HL-60/S4 treated with retinoic acid at 250 ng/mL for 4 days and 3 days (cell line): Measurements from ENCODE around the gene HMGB4.

Source experiments
- in situ Hi-C: fragments of 300-500 bp; cut with MboI; formaldehyde crosslinking; loops from 2 replicates; pipeline ENCODE4 v1.7.0; 2022; ENCODE audit warnings: low sequenced_read_pairs

The HMGB4 gene

DNA sequence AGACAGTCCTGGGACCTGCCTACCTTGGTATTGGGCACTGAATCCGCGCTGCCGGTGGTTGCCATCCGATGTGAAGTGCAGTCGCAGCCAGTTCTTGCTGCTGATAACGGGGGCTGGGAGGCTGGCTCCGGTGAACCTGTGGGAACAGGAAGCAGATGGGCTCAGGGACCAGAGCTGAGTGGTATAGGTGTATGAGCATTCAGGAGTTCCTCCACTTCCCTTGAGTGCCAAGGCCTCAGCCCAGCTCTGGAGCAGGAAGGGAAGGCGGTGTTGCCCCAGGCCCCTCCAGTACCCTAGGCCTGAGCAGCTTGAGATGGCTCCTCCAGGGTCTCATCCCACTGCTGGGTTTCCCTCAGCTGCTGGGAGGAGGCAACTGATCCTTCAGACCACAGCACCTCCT, 17.0 kb upstream of the HMGB4 start:
- in situ Hi-C loops: no loop called here

DNA sequence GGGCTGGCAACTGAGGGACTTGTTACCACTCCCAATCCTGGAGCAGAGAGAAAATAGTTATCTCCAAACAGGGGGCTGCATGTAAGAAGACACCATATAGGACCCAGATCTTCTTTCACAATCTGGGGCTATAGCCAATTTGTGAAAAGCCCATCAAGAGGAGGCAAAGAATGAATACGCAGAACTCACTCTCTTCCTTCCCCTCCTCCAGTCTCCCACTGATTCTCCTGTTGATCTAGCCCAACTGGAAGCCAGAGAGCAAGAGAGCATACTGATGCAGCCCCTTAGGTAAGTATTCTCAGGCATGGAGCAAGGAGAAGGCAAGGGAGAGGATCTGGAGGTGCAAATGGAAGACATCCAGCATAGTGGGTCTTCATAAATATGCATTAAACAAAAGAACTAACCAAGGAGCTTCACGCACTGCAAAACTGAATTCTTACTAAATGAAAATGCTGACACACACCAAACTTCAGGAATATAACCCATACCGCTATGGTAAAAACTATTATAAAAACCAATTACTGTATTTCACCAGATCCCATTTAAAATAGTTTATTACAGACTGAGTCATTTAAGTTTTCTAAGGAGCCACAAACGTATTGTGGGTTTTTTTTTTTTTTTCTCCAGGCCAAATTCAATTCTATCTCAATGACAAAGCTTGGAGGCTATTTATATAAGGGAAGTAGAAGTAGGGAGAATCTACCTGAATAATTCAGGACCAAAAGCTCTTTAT, 15.5 kb upstream of the HMGB4 start:
- in situ Hi-C loops: no loop called here

DNA sequence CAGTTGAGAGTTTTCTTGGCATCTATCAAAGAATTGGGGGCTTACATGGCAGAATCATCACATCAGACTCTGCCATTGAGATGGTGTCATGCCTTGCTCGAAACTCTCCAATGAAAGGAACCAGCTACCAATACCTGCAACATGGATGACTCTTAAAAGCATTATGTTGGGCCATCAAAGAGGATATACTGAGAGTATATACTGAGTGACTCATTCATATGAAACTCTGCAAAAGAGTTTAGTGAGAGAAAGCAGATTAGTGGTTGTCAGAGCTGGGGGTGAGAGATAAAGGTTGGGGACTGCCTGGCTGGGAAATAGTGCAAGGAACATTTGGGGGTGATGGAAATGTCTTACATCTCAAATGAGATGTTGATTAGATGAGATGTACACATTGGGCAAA, 14.7 kb upstream of the HMGB4 start:
- in situ Hi-C loops: no loop called here

DNA sequence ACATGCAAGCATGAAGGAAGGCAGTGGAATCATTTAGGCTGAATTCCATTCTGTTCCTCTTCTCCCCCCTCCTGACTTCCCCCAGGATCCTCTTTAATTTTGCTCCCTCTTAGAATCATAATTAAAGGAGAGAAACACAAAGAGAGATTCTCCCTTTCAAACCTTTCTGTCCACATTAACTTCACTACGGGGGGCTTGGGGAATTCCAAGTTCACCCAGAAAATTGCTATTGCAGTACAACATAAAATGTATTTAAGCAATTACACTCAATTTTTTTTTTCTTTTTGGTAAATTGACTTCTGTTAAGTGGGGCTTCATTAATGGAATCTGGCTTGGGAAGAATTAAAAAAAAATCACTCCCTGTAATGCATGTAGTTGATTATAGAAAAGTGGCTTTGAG, 13.4 kb upstream of the HMGB4 start:
- in situ Hi-C loops: no loop called here

DNA sequence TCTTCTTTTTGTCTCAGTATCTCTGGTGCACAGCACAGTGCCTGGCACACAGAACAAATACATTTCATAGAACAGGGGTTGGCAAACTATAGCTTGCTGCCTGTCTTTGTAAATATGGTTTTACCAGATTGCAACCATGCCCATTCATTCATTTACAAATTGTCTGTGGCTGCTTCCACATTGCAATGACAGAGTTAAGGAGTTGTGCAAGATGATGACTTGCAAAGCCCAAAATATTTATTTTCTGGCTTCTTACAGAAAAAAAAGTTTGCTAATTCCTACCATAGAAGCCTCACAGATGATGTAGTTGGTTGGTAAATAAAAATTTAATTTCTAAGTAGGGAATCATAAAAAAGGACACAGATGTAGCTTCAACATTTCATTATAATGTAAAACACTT, 11.2 kb upstream of the HMGB4 start:
- in situ Hi-C loops: no loop called here

DNA sequence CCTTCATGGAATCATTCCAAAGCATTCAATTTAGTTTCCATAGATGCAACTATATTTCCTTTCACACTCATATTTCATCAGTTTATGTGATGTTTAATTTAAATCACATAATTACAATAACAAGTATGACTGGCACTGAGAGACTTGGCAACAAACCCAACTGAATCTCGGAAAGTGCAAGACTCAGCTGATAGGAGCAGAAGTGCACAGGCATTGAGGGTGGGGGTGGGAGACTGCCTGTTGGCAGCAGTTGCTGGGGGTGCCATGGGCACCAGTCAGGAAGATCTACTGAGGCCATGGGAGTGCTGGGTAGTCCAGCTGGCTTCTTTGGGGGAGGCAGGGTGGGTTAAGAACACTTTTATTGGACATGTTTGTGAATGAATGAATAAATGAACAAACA, 10.4 kb upstream of the HMGB4 start:
- in situ Hi-C loops: no loop called here

DNA sequence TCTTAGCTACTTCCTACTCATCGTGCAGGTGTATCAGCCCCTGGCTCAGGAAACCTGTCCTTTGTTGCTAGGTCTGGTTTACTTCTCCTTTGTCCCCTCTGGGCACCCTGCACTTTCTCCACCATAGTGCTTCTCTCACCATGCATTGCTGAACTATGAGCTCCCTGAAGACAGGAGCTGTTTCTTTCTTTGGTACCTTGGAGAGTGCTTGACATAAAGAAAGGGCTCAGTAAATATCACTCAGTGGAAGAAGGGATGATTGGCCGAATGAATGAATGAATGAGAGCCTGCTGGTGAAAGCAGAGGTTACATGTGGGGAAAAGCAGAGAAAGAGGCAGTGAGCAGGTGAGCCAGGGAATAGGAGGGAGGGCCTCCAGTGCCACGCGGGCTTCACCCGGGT, 9.8 kb upstream of the HMGB4 start:
- in situ Hi-C loops: no loop called here

DNA sequence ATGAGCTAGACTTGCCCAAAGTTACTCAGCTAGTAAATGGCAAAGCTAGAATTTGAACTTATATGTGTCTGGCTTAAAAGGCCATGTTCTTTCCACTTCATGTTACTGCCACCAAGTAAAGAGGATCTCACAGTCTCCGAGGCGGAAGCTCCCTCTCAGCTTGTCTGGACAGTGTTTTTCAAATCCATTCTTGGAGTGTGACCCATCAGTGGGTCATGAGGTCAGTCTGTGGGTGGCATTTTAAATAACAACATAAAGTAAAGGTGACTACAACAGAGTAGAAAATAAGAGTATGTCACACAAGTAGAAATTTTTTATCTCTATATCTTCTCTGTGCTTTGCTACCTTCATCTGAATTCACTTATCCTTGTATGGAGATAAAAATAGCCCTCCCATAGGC, 3.2 kb upstream of the HMGB4 start:
- in situ Hi-C loops: no loop called here

DNA sequence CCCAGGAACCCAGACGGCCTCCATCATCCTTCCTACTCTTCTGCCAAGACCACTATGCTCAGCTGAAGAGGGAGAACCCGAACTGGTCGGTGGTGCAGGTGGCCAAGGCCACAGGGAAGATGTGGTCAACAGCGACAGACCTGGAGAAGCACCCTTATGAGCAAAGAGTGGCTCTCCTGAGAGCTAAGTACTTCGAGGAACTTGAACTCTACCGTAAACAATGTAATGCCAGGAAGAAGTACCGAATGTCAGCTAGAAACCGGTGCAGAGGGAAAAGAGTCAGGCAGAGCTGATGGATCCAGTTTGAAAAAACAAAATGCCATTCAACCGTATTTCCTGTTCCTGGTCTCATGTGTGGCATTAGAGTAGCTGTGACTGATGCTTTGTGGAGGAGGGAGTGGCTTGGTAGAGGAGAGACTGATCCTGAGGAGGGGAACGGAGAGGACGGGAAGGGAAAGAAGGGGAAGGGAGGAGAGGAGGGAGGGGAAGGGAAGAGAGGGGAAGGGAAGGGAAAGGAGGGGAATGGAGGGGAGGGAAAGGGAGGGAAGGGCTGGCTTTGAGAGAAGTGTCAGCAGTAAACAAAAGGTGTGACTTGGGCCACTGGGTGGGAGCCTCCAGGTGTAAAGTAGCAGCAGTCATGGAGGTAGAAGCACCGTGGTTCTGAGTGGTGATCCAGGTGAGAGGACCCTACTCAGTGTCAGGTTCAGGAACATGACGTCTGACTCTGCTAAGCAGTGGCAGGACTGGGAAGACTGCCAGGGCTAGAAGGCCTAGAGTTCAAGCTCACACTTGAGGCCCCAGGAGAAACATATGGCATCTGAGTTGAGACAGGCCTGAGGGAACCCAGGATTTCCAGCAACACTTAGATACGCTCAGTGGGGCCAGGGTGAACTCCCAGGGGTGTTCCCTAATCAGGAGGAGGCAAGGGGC, 846 bp downstream of the HMGB4 start:
- in situ Hi-C loops: no loop called here

DNA sequence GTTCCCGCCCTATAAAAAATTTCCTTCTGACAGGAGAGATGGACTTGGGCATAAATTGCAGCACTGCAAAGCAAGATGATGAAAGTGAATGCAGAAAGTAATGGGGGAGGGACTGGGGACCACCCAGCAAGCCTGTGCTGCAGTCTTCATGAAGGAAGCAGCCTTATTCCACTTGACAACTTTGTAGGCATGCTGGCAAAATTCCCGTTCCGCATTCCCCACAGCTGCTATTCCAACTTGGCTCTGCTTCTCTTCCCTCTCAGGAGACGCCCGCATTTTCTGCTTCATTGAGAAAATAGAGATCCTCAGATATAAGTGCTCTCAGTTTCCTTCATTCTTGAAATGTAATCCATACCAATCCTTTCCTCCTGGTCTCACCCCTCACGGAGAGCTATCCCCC, 2.4 kb downstream of the HMGB4 start:
- in situ Hi-C loops: no loop called here

DNA sequence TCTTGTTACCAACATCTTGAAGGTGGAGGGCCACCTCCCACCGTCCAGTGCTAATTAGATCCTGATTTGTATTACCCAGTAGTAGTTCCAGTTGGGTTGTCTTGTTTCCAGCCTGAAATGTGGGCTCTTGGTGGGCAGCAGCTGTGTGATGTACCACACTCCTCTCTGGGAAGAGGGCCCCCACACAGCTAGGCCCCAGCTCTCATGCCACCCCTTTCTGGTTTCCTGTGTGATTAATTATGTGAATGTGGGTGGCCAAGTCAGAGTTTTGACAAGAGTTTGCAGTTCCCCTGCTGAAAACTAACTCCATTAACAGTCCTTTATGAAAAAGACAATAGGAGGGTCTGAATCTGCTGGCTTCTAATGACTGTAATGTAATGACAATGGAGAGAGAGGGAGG, 3.8 kb downstream of the HMGB4 start:
- in situ Hi-C loops: no loop called here

DNA sequence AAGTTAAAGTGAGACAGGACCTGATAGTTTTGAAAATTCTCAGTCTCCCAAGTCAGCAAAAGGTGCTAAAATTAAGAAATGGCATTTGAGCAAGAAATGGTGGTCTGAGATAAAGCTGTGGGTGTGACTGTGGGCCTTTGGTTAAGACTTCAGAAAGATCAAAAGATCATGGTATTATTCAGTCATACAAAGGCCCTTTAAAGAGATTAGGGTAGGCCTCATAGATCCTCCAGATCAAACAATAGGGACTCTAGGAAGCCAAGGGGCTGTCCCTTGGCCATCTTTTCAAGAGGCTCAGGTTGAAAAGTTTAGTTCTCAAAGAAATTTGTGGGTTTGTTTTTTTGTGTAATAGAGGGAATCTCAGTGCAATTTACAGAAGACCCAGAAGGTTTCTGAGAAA, 8.4 kb downstream of the HMGB4 start:
- in situ Hi-C loops: no loop called here

DNA sequence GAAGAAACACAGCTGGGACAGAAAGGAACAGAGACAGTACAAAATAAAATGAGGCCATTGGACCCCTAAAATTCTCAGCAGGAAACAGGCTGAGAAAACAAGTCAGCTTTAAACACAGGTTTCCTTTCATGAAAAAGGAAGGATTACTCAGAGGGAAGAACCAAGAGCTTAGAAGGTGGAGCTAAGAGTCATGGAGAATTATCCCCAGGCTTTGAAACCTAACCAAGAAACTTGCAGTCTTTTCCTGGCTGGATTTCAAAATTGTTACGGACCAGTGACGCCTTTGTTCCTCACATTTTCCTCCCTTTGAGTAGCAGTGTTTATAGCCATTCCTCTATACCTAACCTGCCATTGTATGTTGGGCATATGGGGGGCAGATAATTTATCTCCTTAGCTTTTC, 8.8 kb downstream of the HMGB4 start:
- in situ Hi-C loops: no loop called here

DNA sequence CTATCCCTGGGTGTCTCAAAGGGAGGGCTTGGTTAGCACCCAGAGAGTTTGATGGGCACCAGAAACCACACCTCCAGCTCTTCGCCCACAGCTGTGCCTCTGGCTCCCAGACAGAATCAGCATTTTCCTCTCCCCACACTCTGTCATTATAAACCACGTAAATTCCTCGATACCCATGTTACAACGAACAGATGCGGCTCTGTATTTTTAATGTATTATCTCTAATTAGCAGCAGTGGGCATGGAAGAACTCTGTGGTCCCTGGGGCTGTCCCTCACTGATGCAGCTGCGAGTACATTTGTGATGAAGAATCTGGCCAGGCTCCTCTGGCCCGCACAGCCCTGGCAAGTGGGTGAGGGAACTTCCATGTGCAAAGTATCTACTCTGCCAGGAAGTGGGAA, 10.8 kb downstream of the HMGB4 start:
- in situ Hi-C loops: no loop called here

DNA sequence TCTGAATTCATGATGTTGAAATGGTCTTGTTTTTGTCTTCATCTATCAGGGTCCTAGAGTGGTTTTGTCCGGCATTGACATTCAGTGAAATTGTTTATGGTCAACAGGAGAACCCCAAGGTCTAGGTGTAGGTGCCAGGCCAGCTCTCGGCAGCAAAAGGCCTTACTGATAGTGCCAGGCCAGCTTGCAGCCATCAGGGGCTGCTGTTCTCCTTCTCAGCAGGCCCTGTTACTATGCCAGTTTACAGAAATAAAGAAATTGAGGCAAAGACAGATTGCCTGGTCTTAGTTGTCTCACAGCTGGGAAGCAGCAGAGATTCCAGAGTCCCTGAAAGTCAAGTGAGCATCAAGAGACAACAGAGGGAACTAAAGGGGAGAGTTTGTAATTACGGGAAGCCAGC, 12.0 kb downstream of the HMGB4 start:
- in situ Hi-C loops: no loop called here

DNA sequence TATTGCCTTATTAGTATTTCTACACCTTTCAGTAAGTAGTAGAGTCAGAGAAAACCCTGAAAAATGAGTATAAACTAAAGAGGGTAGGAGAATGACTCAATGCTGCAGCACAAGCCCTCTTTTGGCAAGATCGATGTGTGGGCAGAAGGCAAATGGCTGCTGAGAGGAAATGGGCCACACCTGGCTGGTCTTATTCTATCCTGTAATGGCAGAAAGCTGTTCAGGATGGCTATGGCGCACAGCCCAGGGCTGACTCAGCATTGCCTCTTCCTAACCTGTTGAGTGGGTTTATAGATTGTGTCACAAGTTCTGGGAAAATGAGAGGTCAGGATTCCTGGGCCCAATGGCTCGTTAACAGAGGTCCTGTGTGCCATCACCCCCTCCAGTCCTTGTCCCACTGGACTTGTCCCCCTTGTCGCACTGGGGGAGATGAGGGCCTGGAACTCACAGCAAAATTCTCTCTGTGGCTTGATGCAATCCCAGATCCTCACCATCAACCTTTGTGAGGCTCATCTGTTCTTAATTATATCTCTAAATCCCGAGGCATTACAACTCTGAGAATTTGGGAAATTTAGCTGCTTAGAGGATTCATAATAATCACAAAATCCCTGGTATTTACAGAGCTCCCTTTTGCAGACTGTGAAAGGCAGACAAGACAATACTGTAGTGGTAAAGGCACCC, 13.2 kb downstream of the HMGB4 start:
- in situ Hi-C loops: no loop called here

DNA sequence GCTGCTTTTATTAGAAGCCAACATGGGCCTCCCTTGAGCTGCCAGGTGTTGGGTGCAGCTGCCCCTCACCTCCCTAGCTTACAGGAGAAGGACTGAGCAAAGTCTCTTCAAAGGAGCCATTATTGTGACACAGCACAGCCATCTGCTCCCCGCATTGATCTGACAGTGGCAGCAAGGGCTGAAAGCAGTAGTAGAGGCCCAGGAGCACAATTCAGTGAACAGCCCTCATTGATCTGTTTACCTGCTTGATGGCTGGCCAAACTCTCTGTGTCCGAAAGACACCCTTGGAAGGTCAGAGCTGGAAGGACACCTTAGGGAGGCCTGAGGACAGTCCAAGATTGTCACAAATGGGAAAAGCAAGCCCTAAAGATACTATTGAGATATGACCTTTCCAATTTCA, 14.5 kb downstream of the HMGB4 start:
- in situ Hi-C loops: no loop called here

DNA sequence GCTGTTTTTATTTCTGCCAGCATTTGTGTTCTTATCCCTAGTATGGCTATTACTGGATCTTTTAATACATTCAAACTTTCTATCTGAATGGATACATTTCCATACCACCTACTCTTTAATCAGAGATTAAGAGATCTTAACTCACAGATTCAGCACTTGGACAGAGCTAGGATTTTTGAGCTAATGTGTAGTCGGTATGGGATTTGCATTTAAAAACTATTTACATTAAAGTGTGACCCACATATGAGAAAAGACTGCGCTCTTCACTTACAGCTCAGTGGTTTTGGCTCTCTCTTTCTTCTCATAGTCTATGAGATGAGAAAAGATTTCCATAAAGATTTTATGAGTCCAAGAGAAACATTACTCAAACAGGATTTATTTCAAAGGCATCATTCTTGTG, 16.4 kb downstream of the HMGB4 start:
- in situ Hi-C loops: no loop called here

DNA sequence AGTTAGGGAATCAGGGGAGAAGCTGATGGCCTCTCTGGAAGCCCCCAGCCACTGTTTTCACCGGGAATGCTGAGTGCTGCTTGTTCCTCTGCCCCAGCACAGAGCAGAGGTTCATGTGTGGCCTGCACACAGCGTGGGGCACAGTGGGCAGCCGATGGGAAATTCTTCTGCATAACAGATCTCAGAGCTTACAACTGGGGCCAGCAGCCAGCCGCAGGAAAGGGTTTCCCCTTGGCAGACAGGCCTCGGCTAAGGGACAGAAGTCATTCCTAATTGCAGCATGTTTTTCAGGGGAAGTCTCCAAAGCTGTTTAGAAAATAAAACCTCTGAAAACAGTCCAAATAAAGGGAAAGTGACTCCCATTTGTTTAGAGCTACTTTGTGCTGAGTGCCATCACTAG, 22.6 kb downstream of the HMGB4 start:
- in situ Hi-C loops: no loop called here

DNA sequence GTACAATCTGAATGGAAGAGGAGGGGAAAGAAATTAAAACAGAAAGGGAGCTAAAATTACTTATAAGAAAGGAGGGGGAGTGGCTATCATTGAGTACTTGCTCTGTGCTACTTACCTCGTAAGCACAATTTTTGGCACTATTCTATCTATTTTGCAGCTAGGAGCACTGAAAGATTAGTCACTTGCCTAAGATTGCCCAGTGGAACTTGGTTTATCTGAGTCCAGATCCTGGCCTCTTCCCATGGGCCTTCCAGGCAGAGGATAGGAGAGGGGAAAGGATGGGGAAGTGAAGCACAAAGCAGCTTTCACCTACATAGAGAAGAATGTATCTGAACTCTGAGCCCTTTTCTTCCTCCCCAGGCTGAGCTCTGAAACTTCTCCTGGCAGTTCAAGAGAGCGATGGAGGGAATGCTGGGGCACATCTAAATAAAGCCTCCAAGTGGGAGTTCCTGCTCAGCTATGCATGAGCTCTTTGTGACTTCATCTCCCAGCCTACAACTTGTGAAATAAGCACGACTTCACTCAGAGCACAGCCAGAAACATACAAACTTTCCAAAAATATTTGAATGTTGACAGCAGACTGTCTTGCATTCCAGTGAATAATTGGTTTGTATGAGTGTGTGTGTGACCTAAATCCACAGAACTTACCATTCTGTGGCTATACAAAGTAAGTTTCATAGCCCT, 29.4 kb downstream of the HMGB4 start:
- in situ Hi-C loops: no loop called here

DNA sequence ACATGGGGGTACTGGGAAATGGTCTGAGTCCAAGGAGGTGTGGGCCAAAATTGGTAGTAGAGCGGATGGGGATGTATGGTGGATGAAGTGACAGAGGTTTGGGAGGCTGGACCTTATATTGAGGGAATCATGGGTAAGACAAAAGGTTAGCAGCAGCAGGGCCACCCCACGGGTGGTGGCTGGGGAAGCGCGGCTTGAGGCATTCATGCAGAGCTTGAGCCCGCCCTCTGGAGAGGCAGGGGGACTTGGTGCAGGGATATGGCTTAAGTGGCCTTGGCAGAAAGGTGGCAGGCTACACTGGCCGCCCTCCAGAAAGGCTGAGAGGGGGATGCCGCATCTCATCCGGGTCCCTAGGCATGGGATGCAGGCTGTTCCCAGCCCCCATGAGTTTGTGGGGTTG, 31.5 kb downstream of the HMGB4 start:
- in situ Hi-C loops: no loop called here
